OCI-LY7 (cell line): ENCODE data around the gene WFDC6.

Experiments used
- EZH2phosphoT487 ChIP-seq: fragments of 200-600 bp; sonication (generic); IDR thresholded peaks from 2 replicates; pipeline ENCODE4 v1.6.1; 2018; ENCODE audit warnings: low read depth, borderline replicate concordance, mild to moderate bottlenecking, mixed run types, antibody characterized with exemption, low read length, moderate library complexity, mixed read lengths
- TF ChIP-seq, protein P1 (sequence below): fragments of 200-600 bp; sonication (generic); conservative IDR thresholded peaks from 2 replicates; pipeline ENCODE4 v1.5.1; 2014; ENCODE audit warnings: mild to moderate bottlenecking, antibody characterized with exemption, low read length, moderate library complexity, mixed read lengths

GRCh38 chr20:45539382-45539781, at the start of gene WFDC6:
- TF ChIP-seq, protein P1, sequence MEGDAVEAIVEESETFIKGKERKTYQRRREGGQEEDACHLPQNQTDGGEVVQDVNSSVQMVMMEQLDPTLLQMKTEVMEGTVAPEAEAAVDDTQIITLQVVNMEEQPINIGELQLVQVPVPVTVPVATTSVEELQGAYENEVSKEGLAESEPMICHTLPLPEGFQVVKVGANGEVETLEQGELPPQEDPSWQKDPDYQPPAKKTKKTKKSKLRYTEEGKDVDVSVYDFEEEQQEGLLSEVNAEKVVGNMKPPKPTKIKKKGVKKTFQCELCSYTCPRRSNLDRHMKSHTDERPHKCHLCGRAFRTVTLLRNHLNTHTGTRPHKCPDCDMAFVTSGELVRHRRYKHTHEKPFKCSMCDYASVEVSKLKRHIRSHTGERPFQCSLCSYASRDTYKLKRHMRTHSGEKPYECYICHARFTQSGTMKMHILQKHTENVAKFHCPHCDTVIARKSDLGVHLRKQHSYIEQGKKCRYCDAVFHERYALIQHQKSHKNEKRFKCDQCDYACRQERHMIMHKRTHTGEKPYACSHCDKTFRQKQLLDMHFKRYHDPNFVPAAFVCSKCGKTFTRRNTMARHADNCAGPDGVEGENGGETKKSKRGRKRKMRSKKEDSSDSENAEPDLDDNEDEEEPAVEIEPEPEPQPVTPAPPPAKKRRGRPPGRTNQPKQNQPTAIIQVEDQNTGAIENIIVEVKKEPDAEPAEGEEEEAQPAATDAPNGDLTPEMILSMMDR: no peak
- no peak for TF ChIP-seq EZH2phosphoT487
